Measurements from ENCODE around the gene PSTK. TPM values are rescaled to one million over a fixed set of nuclear protein-coding genes. Genes with fewer than 3 reads are reported as not detected.

Gene PSTK
- total and polyA plus RNA-seq, 9 of the 15 experiments (the other 6 are each of a cell fraction or from before 2014, with no cell fraction given): 13.2 to 49.7 (median 18.9) TPM

DNA sequence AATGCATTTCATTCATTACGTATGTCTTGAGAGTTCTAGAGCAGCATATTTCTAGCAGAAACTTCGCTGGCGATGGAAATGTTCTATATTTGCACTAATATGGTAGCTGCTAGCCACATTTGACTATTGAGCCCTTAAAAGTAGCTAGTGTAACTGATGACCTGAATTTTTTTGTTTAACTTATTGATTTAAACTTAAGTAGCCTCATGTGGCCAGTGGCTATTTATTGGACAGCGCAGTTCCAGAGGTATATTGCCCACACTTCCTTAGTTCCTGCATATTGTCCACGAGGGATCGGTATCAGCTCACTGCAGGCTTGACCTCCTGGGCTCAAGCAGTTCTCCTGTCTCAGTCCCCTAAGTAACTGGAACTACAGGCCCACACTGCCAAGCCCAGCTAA lies 3.7 kb downstream of the PSTK start:
- peaks cover 32% of the 10 kb centered on the region; the same call in 2 of the 3 replicates for H3K36me3 ChIP-seq (ENCODE audit: control insufficient read depth, insufficient read depth, low read length)
- DNase-seq (ENCODE audit: extremely low read depth in 1 of 4, low spot score in 3 of 4): no peak
- CTCF ChIA-PET (ENCODE audit: low intra/inter-chr PET ratio): no interaction called here
- BruUV-seq (replicated peaks): no TSS peak
- H3K27ac ChIP-seq (ENCODE audit: extremely low read depth, low read depth, low read length): no peak overlapping the region
- no peak overlapping the region for H3K4me3 ChIP-seq
- no peaks in the 10 kb centered on the region for H4K20me1 ChIP-seq (replicated peaks; ENCODE audit: control insufficient read depth, insufficient read depth, low read length)
- no peak overlapping the region for H2AFZ ChIP-seq (ENCODE audit: low read depth, low read length)
- intact Hi-C loops (cut with micrococcal nuclease) (no loop called here), in situ Hi-C loops (cut with MboI) (no loop called here)
- WGBS (ENCODE audit: insufficient coverage, low coverage, missing lambda C conversion rate): 93% methylated on average over 6 of the region's 6 CpGs
- H3K9me3 ChIP-seq (replicated peaks; ENCODE audit: control insufficient read depth, insufficient read depth, low read depth, low read length): no peaks in the 10 kb centered on the region
- H3K9ac ChIP-seq (ENCODE audit: insufficient read depth in 1 of 2, low read depth in 2 of 2, low read length in 2 of 2): no peak overlapping the region
- POLR2A ChIA-PET: interaction anchor here (0.6 kb wide), 1 partner anchor 53 kb away, joined by 3 read pairs; no protein-coding TSS in a partner anchor
- H3K4me1 ChIP-seq (replicated peaks in 1 of 2; ENCODE audit: control insufficient read depth in 2 of 2, insufficient read depth in 2 of 2, low read length in 2 of 2): peaks cover 7 to 8% of the 10 kb centered on the region in 2 experiments; a peak in 4 of 5 replicates
- ATAC-seq: no peak
- no peak for FAIRE-seq
- no peaks in the 10 kb centered on the region for H3K9me1 ChIP-seq (ENCODE audit: control insufficient read depth, insufficient read depth, low read length)
- peaks cover 9% of the 10 kb centered on the region; the same call in 2 of the 3 replicates for H3K79me2 ChIP-seq (ENCODE audit: control insufficient read depth, insufficient read depth, low read length)
- H3K4me2 ChIP-seq (ENCODE audit: insufficient read depth, low read length): no peak overlapping the region
- no peaks in the 10 kb centered on the region for H3K27me3 ChIP-seq (ENCODE audit: control insufficient read depth in 2 of 2, insufficient read depth in 2 of 2, low read length in 2 of 2)
- TF ChIP-seq GATAD2B (IDR thresholded peaks at IDR 0.05; ENCODE audit: borderline replicate concordance) (no peak), E2F5 (CRISPR knock-in tag; IDR thresholded peaks at IDR 0.05) (no peak), LARP7 (IDR thresholded peaks at IDR 0.05) (no peak), ZNF707 (CRISPR knock-in tag; conservative IDR thresholded peaks at IDR 0.05) (no peak), FOXA1 (IDR thresholded peaks at IDR 0.05; ENCODE audit: borderline replicate concordance) (no peak), CHAMP1 (IDR thresholded peaks at IDR 0.05) (no peak), EP300 (IDR thresholded peaks at IDR 0.05; ENCODE audit: low read length) (no peak), KDM1A (IDR thresholded peaks at IDR 0.05) (no peak), SMAD4 (CRISPR knock-in tag; conservative IDR thresholded peaks at IDR 0.05) (no peak)
- TF ChIP-seq, protein P1, sequence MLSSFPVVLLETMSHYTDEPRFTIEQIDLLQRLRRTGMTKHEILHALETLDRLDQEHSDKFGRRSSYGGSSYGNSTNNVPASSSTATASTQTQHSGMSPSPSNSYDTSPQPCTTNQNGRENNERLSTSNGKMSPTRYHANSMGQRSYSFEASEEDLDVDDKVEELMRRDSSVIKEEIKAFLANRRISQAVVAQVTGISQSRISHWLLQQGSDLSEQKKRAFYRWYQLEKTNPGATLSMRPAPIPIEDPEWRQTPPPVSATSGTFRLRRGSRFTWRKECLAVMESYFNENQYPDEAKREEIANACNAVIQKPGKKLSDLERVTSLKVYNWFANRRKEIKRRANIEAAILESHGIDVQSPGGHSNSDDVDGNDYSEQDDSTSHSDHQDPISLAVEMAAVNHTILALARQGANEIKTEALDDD (IDR thresholded peaks at IDR 0.05): no peak
- TF ChIP-seq, protein P2, sequence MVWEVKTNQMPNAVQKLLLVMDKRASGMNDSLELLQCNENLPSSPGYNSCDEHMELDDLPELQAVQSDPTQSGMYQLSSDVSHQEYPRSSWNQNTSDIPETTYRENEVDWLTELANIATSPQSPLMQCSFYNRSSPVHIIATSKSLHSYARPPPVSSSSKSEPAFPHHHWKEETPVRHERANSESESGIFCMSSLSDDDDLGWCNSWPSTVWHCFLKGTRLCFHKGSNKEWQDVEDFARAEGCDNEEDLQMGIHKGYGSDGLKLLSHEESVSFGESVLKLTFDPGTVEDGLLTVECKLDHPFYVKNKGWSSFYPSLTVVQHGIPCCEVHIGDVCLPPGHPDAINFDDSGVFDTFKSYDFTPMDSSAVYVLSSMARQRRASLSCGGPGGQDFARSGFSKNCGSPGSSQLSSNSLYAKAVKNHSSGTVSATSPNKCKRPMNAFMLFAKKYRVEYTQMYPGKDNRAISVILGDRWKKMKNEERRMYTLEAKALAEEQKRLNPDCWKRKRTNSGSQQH (CRISPR knock-in tag; IDR thresholded peaks at IDR 0.05): no peak
- TF ChIP-seq, protein P3, sequence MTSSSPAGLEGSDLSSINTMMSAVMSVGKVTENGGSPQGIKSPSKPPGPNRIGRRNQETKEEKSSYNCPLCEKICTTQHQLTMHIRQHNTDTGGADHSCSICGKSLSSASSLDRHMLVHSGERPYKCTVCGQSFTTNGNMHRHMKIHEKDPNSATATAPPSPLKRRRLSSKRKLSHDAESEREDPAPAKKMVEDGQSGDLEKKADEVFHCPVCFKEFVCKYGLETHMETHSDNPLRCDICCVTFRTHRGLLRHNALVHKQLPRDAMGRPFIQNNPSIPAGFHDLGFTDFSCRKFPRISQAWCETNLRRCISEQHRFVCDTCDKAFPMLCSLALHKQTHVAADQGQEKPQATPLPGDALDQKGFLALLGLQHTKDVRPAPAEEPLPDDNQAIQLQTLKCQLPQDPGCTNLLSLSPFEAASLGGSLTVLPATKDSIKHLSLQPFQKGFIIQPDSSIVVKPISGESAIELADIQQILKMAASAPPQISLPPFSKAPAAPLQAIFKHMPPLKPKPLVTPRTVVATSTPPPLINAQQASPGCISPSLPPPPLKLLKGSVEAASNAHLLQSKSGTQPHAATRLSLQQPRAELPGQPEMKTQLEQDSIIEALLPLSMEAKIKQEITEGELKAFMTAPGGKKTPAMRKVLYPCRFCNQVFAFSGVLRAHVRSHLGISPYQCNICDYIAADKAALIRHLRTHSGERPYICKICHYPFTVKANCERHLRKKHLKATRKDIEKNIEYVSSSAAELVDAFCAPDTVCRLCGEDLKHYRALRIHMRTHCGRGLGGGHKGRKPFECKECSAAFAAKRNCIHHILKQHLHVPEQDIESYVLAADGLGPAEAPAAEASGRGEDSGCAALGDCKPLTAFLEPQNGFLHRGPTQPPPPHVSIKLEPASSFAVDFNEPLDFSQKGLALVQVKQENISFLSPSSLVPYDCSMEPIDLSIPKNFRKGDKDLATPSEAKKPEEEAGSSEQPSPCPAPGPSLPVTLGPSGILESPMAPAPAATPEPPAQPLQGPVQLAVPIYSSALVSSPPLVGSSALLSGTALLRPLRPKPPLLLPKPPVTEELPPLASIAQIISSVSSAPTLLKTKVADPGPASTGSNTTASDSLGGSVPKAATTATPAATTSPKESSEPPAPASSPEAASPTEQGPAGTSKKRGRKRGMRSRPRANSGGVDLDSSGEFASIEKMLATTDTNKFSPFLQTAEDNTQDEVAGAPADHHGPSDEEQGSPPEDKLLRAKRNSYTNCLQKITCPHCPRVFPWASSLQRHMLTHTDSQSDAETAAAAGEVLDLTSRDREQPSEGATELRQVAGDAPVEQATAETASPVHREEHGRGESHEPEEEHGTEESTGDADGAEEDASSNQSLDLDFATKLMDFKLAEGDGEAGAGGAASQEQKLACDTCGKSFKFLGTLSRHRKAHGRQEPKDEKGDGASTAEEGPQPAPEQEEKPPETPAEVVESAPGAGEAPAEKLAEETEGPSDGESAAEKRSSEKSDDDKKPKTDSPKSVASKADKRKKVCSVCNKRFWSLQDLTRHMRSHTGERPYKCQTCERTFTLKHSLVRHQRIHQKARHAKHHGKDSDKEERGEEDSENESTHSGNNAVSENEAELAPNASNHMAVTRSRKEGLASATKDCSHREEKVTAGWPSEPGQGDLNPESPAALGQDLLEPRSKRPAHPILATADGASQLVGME (CRISPR knock-in tag; IDR thresholded peaks at IDR 0.05): no peak

All from K562 (cell line).